GM18909 (cell line): Measurements from ENCODE around the gene TNNI3K.
"Not testable (repeated sequence)": the region's sequence is repeated elsewhere in the genome, so short reads cannot be mapped to it uniquely, and the experiment has no call there.

Experiments used
- ATAC-seq: cut with Tn5 transposase; IDR thresholded peaks from one replicate; pipeline ENCODE4 v1.9.1; 2021; ENCODE audit warnings: mild to moderate bottlenecking; ENCODE audit not compliant: unreplicated experiment, poor library complexity

Gene TNNI3K, protein sequence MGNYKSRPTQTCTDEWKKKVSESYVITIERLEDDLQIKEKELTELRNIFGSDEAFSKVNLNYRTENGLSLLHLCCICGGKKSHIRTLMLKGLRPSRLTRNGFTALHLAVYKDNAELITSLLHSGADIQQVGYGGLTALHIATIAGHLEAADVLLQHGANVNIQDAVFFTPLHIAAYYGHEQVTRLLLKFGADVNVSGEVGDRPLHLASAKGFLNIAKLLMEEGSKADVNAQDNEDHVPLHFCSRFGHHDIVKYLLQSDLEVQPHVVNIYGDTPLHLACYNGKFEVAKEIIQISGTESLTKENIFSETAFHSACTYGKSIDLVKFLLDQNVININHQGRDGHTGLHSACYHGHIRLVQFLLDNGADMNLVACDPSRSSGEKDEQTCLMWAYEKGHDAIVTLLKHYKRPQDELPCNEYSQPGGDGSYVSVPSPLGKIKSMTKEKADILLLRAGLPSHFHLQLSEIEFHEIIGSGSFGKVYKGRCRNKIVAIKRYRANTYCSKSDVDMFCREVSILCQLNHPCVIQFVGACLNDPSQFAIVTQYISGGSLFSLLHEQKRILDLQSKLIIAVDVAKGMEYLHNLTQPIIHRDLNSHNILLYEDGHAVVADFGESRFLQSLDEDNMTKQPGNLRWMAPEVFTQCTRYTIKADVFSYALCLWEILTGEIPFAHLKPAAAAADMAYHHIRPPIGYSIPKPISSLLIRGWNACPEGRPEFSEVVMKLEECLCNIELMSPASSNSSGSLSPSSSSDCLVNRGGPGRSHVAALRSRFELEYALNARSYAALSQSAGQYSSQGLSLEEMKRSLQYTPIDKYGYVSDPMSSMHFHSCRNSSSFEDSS

DNA sequence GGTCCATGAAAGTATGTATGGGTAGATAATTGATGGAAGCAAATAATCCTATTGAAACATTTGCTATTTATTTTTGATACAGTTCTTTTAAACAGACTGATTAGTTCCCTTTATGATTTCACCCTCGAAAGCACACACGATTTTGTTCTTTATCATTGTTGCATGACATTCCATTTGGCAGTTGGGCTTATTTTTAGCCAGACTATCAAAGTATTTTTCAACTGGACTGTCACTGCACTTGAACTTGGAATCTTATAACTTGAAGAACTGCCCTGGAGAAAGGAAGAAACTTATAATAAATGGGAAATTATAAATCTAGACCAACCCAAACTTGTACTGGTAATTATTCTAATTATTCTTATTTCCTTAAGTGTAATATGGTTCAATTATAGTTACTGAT lies at the start of gene TNNI3K:
TNNI3K (plus strand) TSS at position 235 of the 400 bp plus-strand sequence; CDS start at position 300, 65 bp downstream.
- no peak for ATAC-seq

DNA sequence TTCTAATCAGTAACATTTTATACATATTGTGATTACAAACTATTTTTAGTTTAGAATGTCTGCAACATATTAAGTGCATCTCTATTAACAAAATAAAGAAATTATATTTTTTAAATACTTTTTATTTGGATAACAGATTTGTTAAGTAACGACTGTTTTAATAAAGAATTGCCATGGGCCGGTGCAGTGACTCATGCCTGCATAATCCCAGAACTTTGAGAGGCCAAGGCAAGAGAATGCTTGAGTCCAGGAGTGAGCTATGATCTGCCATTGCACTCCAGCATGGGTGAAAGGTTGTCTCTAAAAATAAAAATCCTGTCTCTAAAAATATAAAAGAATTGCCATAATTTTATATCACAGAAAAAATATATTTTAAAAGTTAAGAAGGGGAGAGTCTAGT lies 41.3 kb upstream of the TNNI3K start:
- ATAC-seq: no peak

DNA sequence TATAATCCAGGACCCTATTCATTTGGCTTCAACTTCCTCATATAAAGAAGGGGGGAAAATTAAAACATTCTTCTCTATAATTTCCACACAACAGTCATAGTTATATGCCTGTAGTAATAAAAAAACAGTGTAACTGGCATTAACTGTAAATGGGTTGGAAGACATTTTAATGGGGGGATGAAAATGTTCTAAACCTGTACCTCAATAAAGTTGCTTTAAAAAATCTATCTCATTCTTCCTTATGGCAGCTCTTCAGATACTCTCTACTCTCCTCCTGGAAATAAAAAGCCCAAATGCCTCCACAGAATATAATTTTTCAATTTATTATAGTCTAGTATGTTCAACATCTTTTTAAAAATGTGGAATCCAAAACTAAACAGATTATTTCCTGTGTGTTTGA lies 39.8 kb upstream of the TNNI3K start:
- ATAC-seq: no peak

DNA sequence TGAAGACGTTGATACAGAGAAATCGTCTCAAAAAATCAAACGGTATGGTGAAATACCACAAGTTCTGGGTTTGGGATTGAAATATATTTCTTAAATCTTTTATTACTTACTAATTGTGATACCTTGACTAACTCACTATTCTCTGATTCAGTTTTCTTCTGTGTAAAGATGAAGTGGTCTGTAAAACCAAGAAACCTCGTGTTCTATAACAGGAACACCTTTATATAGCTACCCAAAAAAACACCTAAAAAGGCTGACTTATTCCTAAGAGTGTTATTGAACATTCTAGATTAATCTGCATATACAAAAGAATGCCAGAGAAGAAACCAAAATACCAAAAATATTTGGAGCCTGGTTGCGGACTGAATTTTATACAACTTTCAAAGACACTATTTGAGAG lies 37.9 kb upstream of the TNNI3K start:
- ATAC-seq: no peak

DNA sequence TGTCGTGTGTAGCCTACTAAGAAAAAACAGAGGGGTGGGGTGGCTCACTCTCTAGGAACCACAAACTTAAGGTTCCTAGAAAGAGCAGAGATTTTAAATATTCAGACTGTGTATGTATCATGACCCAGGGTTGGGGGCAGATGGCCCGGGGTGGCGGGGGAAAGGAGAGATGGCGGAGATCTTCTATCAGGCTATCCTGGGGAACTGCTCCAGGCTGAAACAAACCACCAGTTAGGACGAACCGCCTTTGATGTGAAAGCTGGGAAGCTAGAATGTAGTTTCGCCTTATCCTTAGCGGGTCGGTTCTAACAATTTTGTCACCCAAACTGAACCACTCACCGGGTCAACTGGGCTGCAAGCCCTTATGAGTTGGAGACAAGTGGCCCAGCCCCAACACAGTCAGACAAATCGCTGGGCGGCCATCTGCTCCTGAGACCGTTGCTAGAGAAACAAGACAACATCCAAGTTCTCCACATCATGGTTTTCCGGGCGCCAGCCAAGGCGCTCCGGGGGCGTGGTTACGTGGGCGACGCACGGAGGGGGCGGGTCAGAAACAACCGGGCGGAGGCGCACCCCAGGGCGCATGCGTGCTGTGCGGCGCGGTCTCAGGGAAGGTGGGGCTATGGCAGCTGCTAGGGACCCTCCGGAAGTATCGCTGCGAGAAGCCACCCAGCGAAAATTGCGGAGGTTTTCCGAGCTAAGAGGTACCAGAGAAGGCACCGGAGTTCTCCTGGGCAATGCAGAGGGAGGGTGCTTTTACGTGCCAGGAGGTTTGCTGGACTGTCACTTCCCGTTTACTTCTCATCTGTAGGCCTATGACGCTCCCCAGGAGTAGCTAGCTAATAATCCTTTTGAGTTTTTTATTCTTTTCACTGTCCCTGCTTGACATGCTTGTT lies 37.3 kb upstream of the TNNI3K start, which contains the start of the genes FPGT and LRRIQ3:
FPGT (plus strand) TSS at position 586 of the 896 bp plus-strand sequence; CDS start at position 623, 37 bp downstream.
LRRIQ3 (minus strand) TSS at position 520 of the 896 bp plus-strand sequence. CDS start 14,492 bp downstream, outside the sequence.
- ATAC-seq: peak; percentile 94

DNA sequence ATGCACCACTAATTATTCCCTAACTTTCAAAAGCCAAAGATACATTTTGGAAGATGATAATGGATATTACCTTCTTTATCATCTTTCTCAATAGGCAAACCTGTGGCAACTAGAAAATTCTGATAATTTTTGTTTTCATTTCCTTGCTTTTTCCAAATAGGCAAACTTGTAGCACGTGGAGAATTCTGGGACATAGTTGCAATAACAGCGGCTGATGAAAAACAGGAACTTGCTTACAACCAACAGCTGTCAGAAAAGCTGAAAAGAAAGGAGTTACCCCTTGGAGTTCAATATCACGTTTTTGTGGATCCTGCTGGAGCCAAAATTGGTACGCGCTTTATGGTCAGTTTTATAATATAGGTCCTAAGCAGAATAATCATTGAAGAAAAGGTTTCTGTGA lies 35.7 kb upstream of the TNNI3K start:
- no peak for ATAC-seq

DNA sequence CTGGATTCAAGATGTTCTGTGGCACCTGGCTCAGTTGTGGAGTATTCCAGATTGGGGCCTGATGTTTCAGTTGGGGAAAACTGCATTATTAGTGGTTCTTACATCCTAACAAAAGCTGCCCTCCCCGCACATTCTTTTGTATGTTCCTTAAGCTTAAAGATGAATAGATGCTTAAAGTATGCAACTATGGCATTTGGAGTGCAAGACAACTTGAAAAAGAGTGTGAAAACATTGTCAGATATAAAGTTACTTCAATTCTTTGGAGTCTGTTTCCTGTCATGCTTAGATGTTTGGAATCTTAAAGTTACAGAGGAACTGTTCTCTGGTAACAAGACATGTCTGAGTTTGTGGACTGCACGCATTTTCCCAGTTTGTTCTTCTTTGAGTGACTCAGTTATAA lies 29.9 kb upstream of the TNNI3K start:
- no peak for ATAC-seq

DNA sequence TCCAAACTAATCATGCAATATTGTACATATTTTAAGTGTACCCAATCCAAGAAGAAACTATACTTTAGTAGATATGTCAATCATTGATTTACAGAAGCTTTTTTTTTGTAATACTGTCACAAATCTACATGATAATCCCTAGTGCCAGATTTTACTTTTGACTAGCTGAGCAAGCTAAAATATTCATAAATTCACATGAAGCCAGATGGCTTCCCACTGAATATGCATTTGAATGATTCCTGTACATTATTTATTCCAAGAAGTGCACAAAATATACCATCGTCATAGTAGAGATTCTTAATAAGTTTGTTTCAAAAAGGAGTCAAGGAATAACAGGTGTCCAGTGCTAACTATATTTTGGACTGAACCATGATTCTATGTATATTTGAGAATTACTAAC lies 20.0 kb upstream of the TNNI3K start:
- ATAC-seq: no peak

DNA sequence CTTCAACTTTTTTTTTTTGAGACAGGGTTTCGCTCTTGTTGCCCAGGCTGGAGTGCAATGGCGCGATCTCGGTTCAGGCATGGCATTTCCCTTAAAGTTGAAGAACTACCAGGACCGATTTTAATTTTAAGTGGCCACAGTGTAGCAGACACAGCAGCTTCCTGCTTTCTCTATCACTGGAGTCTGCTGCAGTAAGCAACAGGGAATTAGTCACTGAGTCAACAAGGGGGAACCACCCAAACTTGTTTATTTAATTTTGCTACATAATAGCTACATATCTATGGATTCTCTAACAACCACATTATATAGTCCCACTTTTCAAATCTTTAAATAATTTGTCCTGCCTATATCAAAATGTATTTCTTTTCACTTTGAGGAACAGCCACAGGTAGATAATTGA lies 12.5 kb upstream of the TNNI3K start:
- no peak for ATAC-seq

DNA sequence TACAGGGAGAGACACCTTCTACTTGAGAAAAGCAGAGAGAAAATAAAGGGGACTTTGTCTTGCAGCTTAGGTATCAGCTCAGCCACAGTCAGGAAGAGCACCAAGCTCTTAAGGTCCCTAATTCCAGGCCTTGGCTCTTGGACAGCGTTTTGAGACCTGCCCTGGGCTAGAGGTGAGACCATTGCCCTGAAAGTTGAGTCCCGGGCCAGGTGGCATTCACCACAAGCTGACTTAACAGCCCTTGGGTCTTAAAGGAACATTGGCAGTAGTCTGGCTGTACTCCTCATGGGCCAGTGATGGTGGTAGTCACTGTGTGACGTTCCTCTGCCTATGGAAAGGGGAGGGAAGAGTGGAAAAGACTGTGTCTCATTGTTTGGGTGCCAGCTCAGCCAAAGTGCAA lies 11.7 kb upstream of the TNNI3K start:
- ATAC-seq: no peak

DNA sequence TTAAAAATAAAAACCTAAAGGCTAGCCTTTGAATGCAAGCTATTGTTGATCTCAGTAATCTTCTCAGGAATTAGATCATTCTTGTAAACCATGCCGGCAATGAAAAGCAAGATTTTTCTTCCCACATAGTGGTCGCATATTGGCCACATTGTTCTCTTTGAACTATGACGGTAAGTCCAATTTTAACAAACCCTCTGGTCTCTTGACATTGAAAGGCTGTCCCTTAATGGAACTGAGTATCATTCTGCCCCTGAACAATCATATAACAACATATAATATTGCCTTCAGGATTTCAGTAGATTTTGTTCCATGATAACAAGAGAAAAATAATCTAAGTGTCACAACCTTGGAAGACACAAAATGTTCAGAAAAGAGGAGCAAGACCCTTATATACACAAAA lies 1.3 kb downstream of the TNNI3K start:
- ATAC-seq: no peak

DNA sequence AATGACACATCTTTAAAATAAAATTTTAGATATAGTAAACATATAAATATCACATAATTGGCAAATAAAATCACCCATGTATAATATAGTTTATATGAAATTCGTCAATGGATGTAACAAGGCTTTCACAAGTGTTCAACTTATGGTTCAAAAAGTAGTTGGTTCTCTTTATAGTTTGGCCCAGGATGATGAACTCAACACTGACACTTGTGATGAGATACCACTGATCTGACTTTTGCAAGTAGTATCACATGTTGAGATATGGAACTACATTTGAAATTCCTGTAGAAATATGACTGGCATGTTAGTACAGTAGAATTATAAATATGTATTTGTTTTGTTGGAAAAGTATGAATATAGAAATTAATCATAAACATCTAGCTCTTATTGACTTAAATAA lies 1.8 kb downstream of the TNNI3K start:
- no peak for ATAC-seq

DNA sequence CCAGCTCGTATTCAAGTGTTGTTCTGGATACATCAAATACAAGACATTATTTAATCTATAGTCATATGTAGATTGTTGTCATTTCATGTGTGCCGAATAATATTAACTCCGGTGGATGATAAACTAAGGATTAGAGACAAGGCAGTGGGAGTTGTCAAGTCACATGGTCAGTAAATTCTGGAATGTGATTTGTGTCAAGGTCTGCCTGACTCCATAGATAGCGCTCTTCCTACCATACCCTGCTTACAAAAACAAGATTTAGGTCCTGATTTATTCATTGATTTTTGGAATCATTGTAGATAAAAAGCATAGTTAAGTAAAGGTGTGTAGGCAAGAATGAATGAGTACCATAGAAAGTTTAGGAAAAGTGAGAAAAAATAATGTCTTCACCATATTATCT lies 2.6 kb downstream of the TNNI3K start:
- ATAC-seq: no peak

DNA sequence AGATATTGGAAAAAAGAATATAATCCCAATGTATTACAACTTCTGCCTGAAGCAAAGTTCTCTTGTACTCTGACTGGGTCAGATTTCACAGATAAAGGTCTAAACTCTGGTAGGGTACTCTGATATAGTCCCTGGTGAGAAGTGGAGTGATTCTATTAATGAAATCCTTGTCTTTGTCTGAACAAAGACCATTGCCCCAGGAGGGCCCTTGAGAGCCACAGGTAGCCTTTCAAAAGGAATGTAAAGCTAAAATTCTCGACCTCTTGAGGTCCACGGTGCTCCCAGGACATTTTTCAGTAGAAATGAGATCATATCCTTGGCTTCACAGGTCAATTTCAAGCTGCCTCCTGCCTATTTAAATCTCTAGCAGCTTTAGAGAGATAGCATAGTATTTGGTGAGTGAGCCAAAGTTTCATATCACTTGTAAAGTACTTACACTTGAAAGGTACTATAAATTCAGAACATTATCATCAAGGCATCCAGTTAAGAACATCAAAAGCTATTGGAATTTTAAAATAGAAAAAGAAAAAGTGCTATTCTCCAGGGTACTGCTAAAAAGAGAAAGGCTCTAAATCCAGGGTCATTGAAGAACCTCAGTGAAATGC lies 10.1 kb downstream of the TNNI3K start:
- ATAC-seq: no peak

DNA sequence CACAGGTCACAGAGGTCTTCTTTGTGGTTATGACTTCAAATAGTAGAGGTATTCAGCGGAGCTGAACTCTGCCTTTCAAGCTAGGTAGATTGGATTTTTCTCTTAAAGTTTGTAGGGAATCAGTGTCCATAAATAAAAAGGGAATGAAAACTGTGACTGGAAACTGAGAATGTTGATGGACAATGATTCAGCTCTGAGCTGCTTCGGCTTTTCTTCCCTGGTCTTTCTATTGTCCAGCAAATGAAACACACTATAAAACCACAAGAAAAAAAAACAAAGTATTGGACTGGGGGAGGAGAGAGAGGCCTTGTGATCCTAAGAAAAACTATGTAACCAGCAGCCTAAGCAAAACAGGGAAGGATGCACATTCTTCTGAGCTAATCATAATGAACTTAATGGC lies 11.1 kb downstream of the TNNI3K start:
- no peak for ATAC-seq

DNA sequence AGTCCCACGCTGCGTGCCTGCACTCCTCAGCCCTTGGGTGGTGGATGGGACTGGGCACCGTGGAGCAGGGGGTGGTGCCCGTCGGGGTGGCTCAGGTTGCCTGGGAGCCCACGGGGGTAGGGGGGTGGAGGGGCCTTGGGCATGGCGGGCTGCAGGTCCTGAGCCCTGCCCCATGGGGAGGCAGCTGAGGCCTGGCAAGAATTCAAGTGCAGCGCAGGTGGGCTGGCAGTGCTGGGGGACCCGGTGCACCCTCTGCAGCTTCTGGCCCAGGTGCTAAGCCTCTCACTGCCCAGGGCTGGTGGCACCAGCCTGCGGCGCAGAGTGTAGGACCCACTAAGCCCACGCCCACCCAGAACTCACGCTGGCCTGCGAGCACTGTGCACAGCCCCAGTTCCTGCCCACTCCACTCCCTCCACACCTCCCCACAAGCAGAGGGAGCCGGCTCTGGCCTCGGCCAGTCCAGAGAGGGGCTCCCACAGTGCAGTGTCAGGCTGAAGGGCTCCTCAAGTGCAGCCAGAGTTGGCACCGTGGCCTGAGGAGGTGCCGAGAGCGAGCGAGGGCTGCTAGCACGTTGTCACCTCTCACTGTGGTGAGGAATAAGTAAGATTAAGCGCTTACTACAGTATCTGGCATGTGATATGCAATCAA lies 12.8 kb downstream of the TNNI3K start:
- no peak for ATAC-seq

DNA sequence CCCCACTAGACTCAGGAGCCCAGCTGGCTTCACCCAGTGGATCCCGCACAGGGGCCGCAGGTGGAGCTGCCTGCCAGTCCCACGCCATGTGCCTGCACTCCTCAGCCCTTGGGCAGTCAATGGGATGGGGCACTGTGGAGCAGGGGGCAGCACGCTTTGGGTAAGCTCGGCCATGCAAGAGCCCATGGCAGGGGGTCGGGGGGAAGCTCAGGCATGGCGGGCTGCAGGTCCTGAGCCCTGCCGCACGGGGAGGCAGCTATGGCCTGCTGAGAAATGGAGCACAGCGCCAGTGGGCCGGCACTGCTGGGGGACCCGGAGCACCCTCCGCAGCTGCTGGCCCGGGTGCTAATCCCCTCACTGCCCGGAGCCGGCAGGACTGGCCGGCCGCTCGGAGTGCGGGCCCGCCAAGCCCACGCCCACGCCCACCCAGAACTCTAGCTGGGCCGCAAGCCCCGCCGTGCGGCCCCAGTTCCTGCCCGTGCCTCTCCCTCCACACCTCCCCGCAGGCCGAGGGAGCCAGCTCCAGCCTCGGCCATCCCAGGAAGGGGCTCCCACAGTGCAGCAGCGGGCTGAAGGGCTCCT lies 18.1 kb downstream of the TNNI3K start:
- not testable (repeated sequence) for ATAC-seq

DNA sequence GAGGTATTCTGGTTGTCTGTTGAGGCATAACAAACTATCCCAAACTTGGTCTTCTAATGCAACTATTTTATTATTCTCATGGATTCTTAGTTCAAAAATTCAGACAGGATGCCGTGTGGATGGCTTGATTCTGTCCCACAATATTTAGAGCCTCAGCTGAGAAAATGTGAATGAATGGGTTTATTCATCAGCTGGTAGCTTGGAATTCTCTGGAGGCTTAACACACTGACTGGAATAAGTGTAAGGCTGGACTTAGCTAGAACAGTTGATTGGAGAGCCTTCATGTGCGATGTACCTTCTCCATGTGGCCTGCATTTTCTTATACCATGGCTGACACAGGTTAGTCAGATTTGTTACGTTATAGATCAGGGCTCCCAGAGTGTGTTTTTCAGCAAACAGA lies 30.8 kb downstream of the TNNI3K start:
- ATAC-seq: no peak

DNA sequence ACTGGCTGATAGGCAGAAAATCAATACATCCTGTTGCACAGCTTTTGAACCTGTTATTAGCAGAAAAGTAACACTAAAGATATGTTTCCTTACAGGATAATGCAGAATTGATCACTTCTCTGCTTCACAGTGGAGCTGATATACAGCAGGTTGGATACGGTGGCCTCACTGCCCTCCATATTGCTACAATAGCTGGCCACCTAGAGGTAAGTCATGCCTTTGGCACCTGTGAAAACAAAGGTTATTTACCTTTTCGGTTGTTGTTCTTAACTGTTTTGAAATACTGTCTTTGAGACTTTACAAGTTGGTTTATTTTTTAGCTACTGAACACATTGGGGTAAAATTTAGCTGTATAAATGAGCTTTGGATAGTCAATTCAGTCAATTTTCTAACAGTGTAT lies 36.3 kb downstream of the TNNI3K start:
- no peak for ATAC-seq
